H1 (cell line): Measurements from ENCODE around the gene ABHD12. TPM values are rescaled to one million over a fixed set of nuclear protein-coding genes. Genes with fewer than 3 reads are reported as not detected.

Experiments
- CTCF ChIA-PET: fragments of 300-600 bp; sonication (Branson Sonifier 250); formaldehyde crosslinking; loops from one replicate; lab custom pipeline; 2021; ENCODE audit not compliant: partially characterized antibody; lab: Charles Lee
- POLR2A ChIA-PET: fragments of 300-600 bp; sonication (Branson Sonifier 250); formaldehyde crosslinking; loops from one replicate; lab custom pipeline; 2021; ENCODE audit warnings: inconsistent platforms; ENCODE audit not compliant: partially characterized antibody; lab: Charles Lee
- DNase-seq, 2 experiments: peaks; one replicate each; pipeline versions ENCODE4 v3.0.0 to v3.0.0-alpha.2; 2010 to 2022; ENCODE audit warnings: low spot score in 2 of 2, low read depth in 1 of 2, mixed read lengths in 1 of 2
- FAIRE-seq: peaks from 2 replicates; lab custom pipeline; 2011; peaks lifted over from hg19 to GRCh38; lab: Jason Lieb, UNC
- H2AFZ ChIP-seq: 2 replicates; pipeline ENCODE4 v1.8.1; 2012; ENCODE audit warnings: low read length, inconsistent platforms
- H2AK5ac ChIP-seq: 2 replicates; pipeline ENCODE4 v1.6.1; 2013; ENCODE audit warnings: low read depth, low read length
- H2BK120ac ChIP-seq: replicated peaks from 2 replicates; pipeline ENCODE3; 2013; ENCODE audit warnings: low read depth, low read length, inconsistent platforms
- H2BK12ac ChIP-seq: 2 replicates; pipeline ENCODE4 v1.6.1; 2013; ENCODE audit warnings: low read depth, low read length
- H2BK15ac ChIP-seq: 2 replicates; pipeline ENCODE4 v1.6.1; 2013; ENCODE audit warnings: low read length
- H2BK20ac ChIP-seq: 2 replicates; pipeline ENCODE4 v1.6.1; 2013; ENCODE audit warnings: low read length
- H2BK5ac ChIP-seq: 2 replicates; pipeline ENCODE4 v1.6.1; 2013; ENCODE audit warnings: low read depth, low read length
- H3K14ac ChIP-seq: 2 replicates; pipeline ENCODE4 v1.6.1; 2013; ENCODE audit warnings: inconsistent platforms; ENCODE audit not compliant: insufficient read length
- H3K18ac ChIP-seq: 2 replicates; pipeline ENCODE4 v1.6.1; 2013; ENCODE audit warnings: low read length; ENCODE audit errors: extremely low read depth
- H3K23ac ChIP-seq: 2 replicates; pipeline ENCODE4 v1.6.1; 2013; ENCODE audit warnings: inconsistent platforms; ENCODE audit not compliant: insufficient read length
- H3K23me2 ChIP-seq: 2 replicates; pipeline ENCODE4 v1.6.1; 2013; ENCODE audit warnings: low read depth, low read length
- H3K27ac ChIP-seq: 2 replicates; pipeline ENCODE4 v1.6.1; 2011; ENCODE audit warnings: low read depth, low read length, inconsistent platforms
- H3K27me3 ChIP-seq, 4 experiments: replicated peaks in 1 of 4; 1 replicate in 1 of 4; 2 replicates in 3 of 4; pipeline versions ENCODE4 v1.6.1 to v1.8.1; 2011 to 2013; ENCODE audit warnings: low read length in 3 of 4, mild to moderate bottlenecking in 3 of 4, inconsistent platforms in 2 of 4, mixed read lengths in 2 of 4, moderate library complexity in 1 of 4; ENCODE audit not compliant: control insufficient read depth in 3 of 4, insufficient read depth in 3 of 4; ENCODE audit errors: extremely low read depth in 1 of 4
- H3K36me3 ChIP-seq, 4 experiments: 2 replicates each; pipeline versions ENCODE4 v1.6.1 to v1.8.1; 2011 to 2013; ENCODE audit warnings: mild to moderate bottlenecking in 4 of 4, low read length in 3 of 4, moderate library complexity in 2 of 4, control low read depth in 1 of 4, inconsistent platforms in 1 of 4; ENCODE audit not compliant: insufficient read depth in 4 of 4, control insufficient read depth in 2 of 4
- H3K4ac ChIP-seq: replicated peaks from 2 replicates; pipeline ENCODE3; 2013; ENCODE audit warnings: low read length, low read depth, mixed read lengths, inconsistent platforms; ENCODE audit not compliant: insufficient read length
- H3K4me1 ChIP-seq, 4 experiments: replicated peaks in 1 of 4; 1 replicate in 1 of 4; 2 replicates in 3 of 4; pipeline versions ENCODE4 v1.6.1 to v1.8.1; 2011 to 2013; ENCODE audit warnings: low read length in 3 of 4, inconsistent platforms in 2 of 4, mixed read lengths in 1 of 4; ENCODE audit not compliant: insufficient read depth in 4 of 4, control insufficient read depth in 3 of 4
- H3K4me2 ChIP-seq, 2 experiments: 2 replicates each; pipeline versions ENCODE4 v1.6.1 to v1.8.1; 2011 to 2013; ENCODE audit warnings: low read depth in 2 of 2, low read length in 2 of 2, control low read depth in 1 of 2, inconsistent platforms in 1 of 2, mild to moderate bottlenecking in 1 of 2; ENCODE audit not compliant: insufficient read depth in 1 of 2
- H3K4me3 ChIP-seq, 4 experiments: fragments of 200-600, 300-600 bp in 1 of 4; sonication (generic), shearing (Covaris generic), sonication (Bioruptor Twin) in 1 of 4; 2 replicates each; pipeline versions ENCODE4 v1.5.1 to v1.8.1; 2011 to 2016; ENCODE audit warnings: low read length in 4 of 4, low read depth in 3 of 4, control low read depth in 2 of 4, inconsistent platforms in 2 of 4, mild to moderate bottlenecking in 2 of 4, mixed read lengths in 1 of 4, moderate library complexity in 1 of 4; ENCODE audit not compliant: insufficient read depth in 2 of 4; ENCODE audit errors: extremely low read depth in 1 of 4
- H3K56ac ChIP-seq: replicated peaks from 2 replicates; pipeline ENCODE3; 2013; ENCODE audit warnings: low read depth, mild to moderate bottlenecking, mixed read lengths, low read length, inconsistent platforms; ENCODE audit not compliant: insufficient read length
- H3K79me1 ChIP-seq: 2 replicates; pipeline ENCODE4 v1.6.1; 2013; ENCODE audit warnings: low read depth, low read length, control low read depth
- H3K79me2 ChIP-seq, 2 experiments: 2 replicates each; pipeline versions ENCODE4 v1.6.1 to v1.8.1; 2012 to 2013; ENCODE audit warnings: low read length in 2 of 2, mild to moderate bottlenecking in 2 of 2, inconsistent platforms in 1 of 2; ENCODE audit not compliant: insufficient read depth in 2 of 2, control insufficient read depth in 1 of 2
- H3K9ac ChIP-seq, 4 experiments: replicated peaks in 1 of 4; 1 replicate in 1 of 4; 2 replicates in 3 of 4; pipeline versions ENCODE4 v1.6.1 to v1.8.1; 2011 to 2013; ENCODE audit warnings: low read depth in 3 of 4, low read length in 3 of 4, control low read depth in 2 of 4, mild to moderate bottlenecking in 2 of 4, moderate library complexity in 2 of 4, inconsistent platforms in 1 of 4; ENCODE audit errors: extremely low read depth in 1 of 4
- H3K9me3 ChIP-seq, 2 experiments: 2 replicates each; pipeline versions ENCODE4 v1.6.1 to v1.8.1; 2012 to 2013; ENCODE audit warnings: mild to moderate bottlenecking in 2 of 2, moderate library complexity in 2 of 2, control low read depth in 1 of 2, inconsistent platforms in 1 of 2, low read depth in 1 of 2, low read length in 1 of 2, mixed read lengths in 1 of 2; ENCODE audit not compliant: insufficient read depth in 2 of 2
- H4K20me1 ChIP-seq, 2 experiments: replicated peaks in 1 of 2; 2 replicates each; pipeline versions ENCODE3 to v1.8.1; 2011 to 2013; ENCODE audit warnings: inconsistent platforms in 2 of 2, low read length in 2 of 2, mild to moderate bottlenecking in 1 of 2; ENCODE audit not compliant: insufficient read depth in 2 of 2, control insufficient read depth in 1 of 2
- H4K5ac ChIP-seq: 2 replicates; pipeline ENCODE4 v1.6.1; 2013; ENCODE audit warnings: low read length, low read depth, mixed read lengths, inconsistent platforms; ENCODE audit not compliant: insufficient read length
- H4K8ac ChIP-seq: 2 replicates; pipeline ENCODE4 v1.8.0; 2013; ENCODE audit warnings: mild to moderate bottlenecking, moderate library complexity, low read length, inconsistent platforms; ENCODE audit not compliant: insufficient read depth; ENCODE audit errors: extremely low read depth
- H4K91ac ChIP-seq: replicated peaks from 2 replicates; pipeline ENCODE3; 2013; ENCODE audit warnings: low read length, mixed read lengths, inconsistent platforms; ENCODE audit not compliant: insufficient read length
- BACH1 ChIP-seq: IDR thresholded peaks from 2 replicates; pipeline ENCODE4 v1.6.1; 2012; ENCODE audit warnings: low read length, improper control_type of control experiment
- CREB1 ChIP-seq: IDR thresholded peaks from 2 replicates; pipeline ENCODE4 v1.6.1; 2012; ENCODE audit warnings: inconsistent platforms
- CTBP2 ChIP-seq: IDR thresholded peaks from 2 replicates; pipeline ENCODE4 v1.7.0; 2011; ENCODE audit warnings: borderline replicate concordance, mild to moderate bottlenecking, moderate library complexity, mixed read lengths, low read length; ENCODE audit not compliant: insufficient read depth, insufficient read length
- E2F6 ChIP-seq: IDR thresholded peaks from 2 replicates; pipeline ENCODE4 v1.6.1; 2012; ENCODE audit warnings: inconsistent platforms
- EZH2 ChIP-seq: fragments of 200-600 bp; sonication (generic); IDR thresholded peaks from 2 replicates; pipeline ENCODE4 v1.7.1; 2012; ENCODE audit warnings: low read depth, mild to moderate bottlenecking, moderate library complexity, low read length, inconsistent platforms; ENCODE audit not compliant: severe bottlenecking
- HDAC2 ChIP-seq, 2 experiments: fragments of 300-600 bp in 1 of 2; sonication (generic) in 1 of 2; IDR thresholded peaks; 2 replicates each; pipeline ENCODE4 v1.6.1; 2011 to 2012; ENCODE audit warnings: low read depth in 2 of 2, low read length in 2 of 2, mild to moderate bottlenecking in 2 of 2, moderate library complexity in 2 of 2, borderline replicate concordance in 1 of 2, inconsistent platforms in 1 of 2
- PHF8 ChIP-seq: fragments of 200-600 bp; sonication (generic); conservative IDR thresholded peaks from 2 replicates; pipeline ENCODE4 v1.7.1; 2012; ENCODE audit warnings: low read depth, mild to moderate bottlenecking, inconsistent platforms, low read length, moderate library complexity
- RNF2 ChIP-seq: fragments of 200-900, 300-1000 bp; sonication (generic); IDR thresholded peaks from 2 replicates; pipeline ENCODE4 v1.7.1; 2016; ENCODE audit warnings: borderline replicate concordance, low read depth, mild to moderate bottlenecking, antibody characterized with exemption, low read length; ENCODE audit not compliant: poor library complexity, severe bottlenecking; ENCODE audit errors: missing control alignments
- RXRA ChIP-seq: IDR thresholded peaks from 2 replicates; pipeline ENCODE4 v1.6.1; 2011; ENCODE audit warnings: low read depth, mild to moderate bottlenecking, low read length, moderate library complexity; ENCODE audit not compliant: insufficient read depth
- SIX5 ChIP-seq: IDR thresholded peaks from 2 replicates; pipeline ENCODE4 v1.6.1; 2011; ENCODE audit warnings: mild to moderate bottlenecking, low read depth, low read length
- TEAD4 ChIP-seq: IDR thresholded peaks from 2 replicates; pipeline ENCODE4 v1.6.1; 2012; ENCODE audit warnings: low read depth, low read length, inconsistent platforms, mixed read lengths
- WGBS, 2 experiments: shearing (Covaris generic) in 1 of 2; methylation state at CpG; one replicate each; pipeline versions ENCODE4 v1.1.6 to v1.1.7; 2013 to 2015; ENCODE audit warnings: low lambda C conversion rate in 2 of 2, mixed read lengths in 2 of 2, inconsistent platforms in 1 of 2, low coverage in 1 of 2, missing lambda C conversion rate in 1 of 2; ENCODE audit not compliant: insufficient replicate concordance in 2 of 2, insufficient coverage in 1 of 2, insufficient read length in 1 of 2; ENCODE audit errors: extremely low coverage in 1 of 2, missing lambda C conversion rate in 1 of 2; 5-methylcytosine and 5-hydroxymethylcytosine counted together
- polyA plus RNA-seq, 7 experiments: library from polyadenylated mRNA; depleted of rRNA in 3 of 7; stranded (reverse) in 5 of 7; unstranded in 2 of 7; fragments of >200 nt in 5 of 7; fragments of 200-250 nt in 2 of 7; gene quantifications; 1 replicate in 5 of 7; 2 replicates in 1 of 7; 4 replicates in 1 of 7; pipeline versions ENCODE4 v1.2.1 to v1.2.3, GENCODE V29; 2011 to 2013; ENCODE audit warnings: missing spikeins in 2 of 7, mixed read lengths in 2 of 7
- total RNA-seq: library from RNA; stranded (reverse); fragmentation: NEBNext Ultra II Directional; extraction: Animal tissue kit (Norgen Biotek cat#: 25700); gene quantifications from 2 replicates; pipeline ENCODE4 v1.2.1, GENCODE V29; 2021

The ABHD12 gene
- total and polyA plus RNA-seq, 2 of the 8 experiments (the other 6 are each of a cell fraction or from before 2014, with no cell fraction given), result 31.3 to 59.5 TPM

- Histone ChIP-seq H3K4me2 (no peak overlapping the region), H3K56ac (no peak overlapping the region), H3K27ac (no peak overlapping the region), H3K27me3 (no peaks in the 10 kb centered on the region), H3K14ac (no peak overlapping the region), H3K4me1 (peaks cover 0 to 3% (median 1%) of the 10 kb centered on the region in 4 experiments; a peak in 4 of 7 replicates), H2BK20ac (no peak overlapping the region), H3K79me1 (peaks cover 7% of the 10 kb centered on the region), H4K8ac (no peak overlapping the region; the same call in 1 of the 2 replicates), H3K4me3 (no peak overlapping the region), H2BK12ac (no peak overlapping the region), H3K9me3 (no peaks in the 10 kb centered on the region), H3K9ac (no peak overlapping the region), H4K91ac (no peak overlapping the region), H2BK5ac (no peak overlapping the region), H4K5ac (no peak overlapping the region), H2BK15ac (no peak overlapping the region), H2BK120ac (no peak overlapping the region), H4K20me1 (peaks cover 3 to 10% of the 10 kb centered on the region in 2 experiments), H3K36me3 (no peaks in the 10 kb centered on the region), H2AFZ (no peak overlapping the region), H3K18ac (no peak overlapping the region), H3K79me2 (peaks cover 17 to 53% of the 10 kb centered on the region in 2 experiments), H3K4ac (no peak overlapping the region), H2AK5ac (no peak overlapping the region), H3K23ac (no peak overlapping the region), H3K23me2 (peaks cover 5% of the 10 kb centered on the region; the same call in 1 of the 2 replicates)
- ChIA-PET CTCF (interaction anchor here (1.1 kb wide), 1 partner anchor 43 kb away, joined by 3 read pairs; no protein-coding TSS in a partner anchor), POLR2A (no interaction called here)
- 82% methylated on average over 6 of the region's 6 CpGs; no CpG with 5 or more reads in 1 of the 2 experiments for WGBS, 2 experiments
- FAIRE-seq (no peak), DNase-seq (peak in 1 of 2 experiments; percentile 30)
- TF ChIP-seq CTBP2, result no peak
- no peak for TF ChIP-seq PHF8
- TF ChIP-seq RXRA, result no peak
- no peak for TF ChIP-seq CREB1
- TF ChIP-seq EZH2, result no peak
- TF ChIP-seq SIX5, result no peak
- no peak for TF ChIP-seq RNF2
- no peak for TF ChIP-seq BACH1
- no peak for TF ChIP-seq TEAD4
- no peak for TF ChIP-seq E2F6
- no peak for TF ChIP-seq HDAC2 (IDR thresholded peaks at IDR 0.05; ENCODE audit: borderline replicate concordance in 1 of 2, low read depth in 2 of 2, low read length in 2 of 2)
These were observed 137.8 kb downstream of the ABHD12 start for GRCh38 chr20:25252686-25253421.
